H1 (cell line): Measurements from ENCODE around the gene FSTL4. TPM values are rescaled to one million over a fixed set of nuclear protein-coding genes. Genes with fewer than 3 reads are reported as not detected.

Experiments used
- GTF2F1 ChIP-seq: IDR thresholded peaks from 2 replicates; pipeline ENCODE4 v1.6.1; 2012; ENCODE audit warnings: low read depth, low read length, improper control_type of control experiment, borderline replicate concordance
- SP2 ChIP-seq: IDR thresholded peaks from 2 replicates; pipeline ENCODE4 v1.6.1; 2012; ENCODE audit warnings: mild to moderate bottlenecking, low read length, inconsistent platforms
- polyA plus RNA-seq, 7 experiments: library from polyadenylated mRNA; depleted of rRNA in 3 of 7; stranded (reverse) in 5 of 7; unstranded in 2 of 7; fragments of >200 nt in 5 of 7; fragments of 200-250 nt in 2 of 7; gene quantifications; 1 replicate in 5 of 7; 2 replicates in 1 of 7; 4 replicates in 1 of 7; pipeline versions ENCODE4 v1.2.1 to v1.2.3, GENCODE V29; 2011 to 2013; ENCODE audit warnings: missing spikeins in 2 of 7, mixed read lengths in 2 of 7
- total RNA-seq: library from RNA; stranded (reverse); fragmentation: NEBNext Ultra II Directional; extraction: Animal tissue kit (Norgen Biotek cat#: 25700); gene quantifications from 2 replicates; pipeline ENCODE4 v1.2.1, GENCODE V29; 2021

FSTL4 gene
- total and polyA plus RNA-seq, 2 of the 8 experiments (the other 6 are each of a cell fraction or from before 2014, with no cell fraction given): 3.1 to 4.1 TPM

DNA sequence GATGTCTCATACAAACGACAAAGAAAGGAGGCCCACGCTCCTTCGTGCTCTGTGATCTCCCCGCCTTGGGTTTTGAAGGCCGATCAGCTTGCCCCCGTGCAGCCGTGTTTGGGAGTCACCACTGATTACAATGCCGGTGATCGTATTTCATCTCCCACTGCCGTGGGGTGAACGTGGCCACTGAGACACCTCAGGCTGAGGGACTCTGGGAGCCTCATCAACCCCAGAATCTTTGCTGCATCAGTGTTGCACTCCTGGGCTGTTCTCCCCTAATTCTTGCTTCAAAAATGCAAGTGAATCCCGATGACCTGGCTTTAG, 366.3 kb downstream of the FSTL4 start (continued):
- TF ChIP-seq SP2 (no peak), GTF2F1 (no peak)
